Measurements from ENCODE around the gene FKBP5. TPM values are rescaled to one million over a fixed set of nuclear protein-coding genes. Genes with fewer than 3 reads are reported as not detected.
"Not testable (repeated sequence)": the region's sequence is repeated elsewhere in the genome, so short reads cannot be mapped to it uniquely, and the experiment has no call there.

FKBP5 gene
- total RNA-seq, 1 experiment from 2014 or later: 0.29 TPM

- no peak for DNase-seq (ENCODE audit: low read depth in 1 of 2, low spot score in 2 of 2)
- no peaks in the 10 kb centered on the region for H3K36me3 ChIP-seq
- no peak overlapping the region for H3K4me3 ChIP-seq
- no peaks in the 10 kb centered on the region for H3K9me3 ChIP-seq (replicated peaks)
- H3K4me1 ChIP-seq (replicated peaks): no peaks in the 10 kb centered on the region
- H3K27me3 ChIP-seq (replicated peaks): peaks cover 6% of the 10 kb centered on the region; the same call in 1 of the 2 replicates
- H3K27ac ChIP-seq: no peak overlapping the region
Measured at GRCh38 chr6:35580836-35581235, 107.9 kb downstream of the FKBP5 start.

- H3K9me3 ChIP-seq (replicated peaks): no peaks in the 10 kb centered on the region
- H3K4me3 ChIP-seq: no peak overlapping the region
- no peak for DNase-seq (ENCODE audit: low read depth in 1 of 2, low spot score in 2 of 2)
- no peaks in the 10 kb centered on the region for H3K36me3 ChIP-seq
- H3K4me1 ChIP-seq (replicated peaks): no peaks in the 10 kb centered on the region
- H3K27me3 ChIP-seq (replicated peaks): no peaks in the 10 kb centered on the region
- H3K27ac ChIP-seq: no peak overlapping the region
Measured at GRCh38 chr6:35576682-35577081, 112.0 kb downstream of the FKBP5 start.

GRCh38 chr6:35573495-35574110, 115.1 kb downstream of the FKBP5 start:
- no peak overlapping the region for H3K4me3 ChIP-seq
- H3K4me1 ChIP-seq (replicated peaks): no peaks in the 10 kb centered on the region
- no peaks in the 10 kb centered on the region for H3K36me3 ChIP-seq
- H3K9me3 ChIP-seq (replicated peaks): no peaks in the 10 kb centered on the region
- H3K27ac ChIP-seq: no peak overlapping the region
- DNase-seq (ENCODE audit: low read depth in 1 of 2, low spot score in 2 of 2): no peak
- H3K27me3 ChIP-seq (replicated peaks): no peaks in the 10 kb centered on the region

GRCh38 chr6:35570885-35571330, 117.8 kb downstream of the FKBP5 start:
- H3K9me3 ChIP-seq (replicated peaks); DNase-seq (ENCODE audit: low read depth in 1 of 2, low spot score in 2 of 2); H3K27me3 ChIP-seq (replicated peaks); H3K4me1 ChIP-seq (replicated peaks); H3K4me3 ChIP-seq; H3K27ac ChIP-seq; H3K36me3 ChIP-seq: not testable (repeated sequence)

- DNase-seq (ENCODE audit: low read depth in 1 of 2, low spot score in 2 of 2): no peak
- peaks cover 11% of the 10 kb centered on the region for H3K27me3 ChIP-seq (replicated peaks)
- H3K4me1 ChIP-seq (replicated peaks): no peaks in the 10 kb centered on the region
- H3K4me3 ChIP-seq: no peak overlapping the region
- H3K27ac ChIP-seq: no peak overlapping the region
- H3K9me3 ChIP-seq (replicated peaks): no peaks in the 10 kb centered on the region
- H3K36me3 ChIP-seq: no peaks in the 10 kb centered on the region
Measured at GRCh38 chr6:35569011-35569461, 119.7 kb downstream of the FKBP5 start.

GRCh38 chr6:35566794-35567193, 121.9 kb downstream of the FKBP5 start:
- no peak for DNase-seq (ENCODE audit: low read depth in 1 of 2, low spot score in 2 of 2)
- Histone ChIP-seq H3K4me3 (no peak overlapping the region), H3K9me3 (replicated peaks) (no peaks in the 10 kb centered on the region), H3K27ac (no peak overlapping the region), H3K36me3 (no peaks in the 10 kb centered on the region), H3K4me1 (replicated peaks) (no peaks in the 10 kb centered on the region), H3K27me3 (replicated peaks) (peaks cover 28% of the 10 kb centered on the region)

- Histone ChIP-seq H3K4me1 (replicated peaks) (no peaks in the 10 kb centered on the region), H3K27ac (no peak overlapping the region), H3K9me3 (replicated peaks) (no peaks in the 10 kb centered on the region), H3K36me3 (no peaks in the 10 kb centered on the region), H3K27me3 (replicated peaks) (peaks cover 38% of the 10 kb centered on the region), H3K4me3 (no peak overlapping the region)
- DNase-seq (ENCODE audit: low read depth in 1 of 2, low spot score in 2 of 2): no peak
Measured at GRCh38 chr6:35564733-35565132, 124.0 kb downstream of the FKBP5 start.

GRCh38 chr6:35562060-35562459, 126.7 kb downstream of the FKBP5 start:
- no peaks in the 10 kb centered on the region for H3K4me1 ChIP-seq (replicated peaks)
- no peak overlapping the region for H3K4me3 ChIP-seq
- peaks cover 42% of the 10 kb centered on the region for H3K27me3 ChIP-seq (replicated peaks)
- H3K9me3 ChIP-seq (replicated peaks): no peaks in the 10 kb centered on the region
- no peak for DNase-seq (ENCODE audit: low read depth in 1 of 2, low spot score in 2 of 2)
- H3K36me3 ChIP-seq: no peaks in the 10 kb centered on the region
- no peak overlapping the region for H3K27ac ChIP-seq

- Histone ChIP-seq H3K4me1 (replicated peaks) (no peaks in the 10 kb centered on the region), H3K27me3 (replicated peaks) (peaks cover 42% of the 10 kb centered on the region), H3K9me3 (replicated peaks) (no peaks in the 10 kb centered on the region), H3K27ac (no peak overlapping the region), H3K36me3 (no peaks in the 10 kb centered on the region), H3K4me3 (no peak overlapping the region)
- no peak for DNase-seq (ENCODE audit: low read depth in 1 of 2, low spot score in 2 of 2)
Measured at GRCh38 chr6:35561113-35561512, 127.6 kb downstream of the FKBP5 start.

- no peak overlapping the region for H3K27ac ChIP-seq
Measured at GRCh38 chr6:35558571-35558970, 130.1 kb downstream of the FKBP5 start.

GRCh38 chr6:35557239-35557638, 131.5 kb downstream of the FKBP5 start:
- Histone ChIP-seq H3K4me3 (no peak overlapping the region), H3K27ac (no peak overlapping the region), H3K36me3 (no peaks in the 10 kb centered on the region), H3K9me3 (replicated peaks) (no peaks in the 10 kb centered on the region), H3K27me3 (replicated peaks) (peaks cover 15% of the 10 kb centered on the region), H3K4me1 (replicated peaks) (no peaks in the 10 kb centered on the region)
- no peak for DNase-seq (ENCODE audit: low read depth in 1 of 2, low spot score in 2 of 2)

More at GRCh38 chr6:35558571-35558970, 130.1 kb downstream of the FKBP5 start:
- Histone ChIP-seq H3K27me3 (replicated peaks) (peaks cover 27% of the 10 kb centered on the region), H3K36me3 (no peaks in the 10 kb centered on the region), H3K4me1 (replicated peaks) (no peaks in the 10 kb centered on the region), H3K4me3 (no peak overlapping the region), H3K9me3 (replicated peaks) (no peaks in the 10 kb centered on the region)
- no peak for DNase-seq (ENCODE audit: low read depth in 1 of 2, low spot score in 2 of 2)

- H3K27me3 ChIP-seq (replicated peaks): peaks cover 5% of the 10 kb centered on the region; the same call in 1 of the 2 replicates
- H3K36me3 ChIP-seq: no peaks in the 10 kb centered on the region
- H3K4me3 ChIP-seq: no peak overlapping the region
- no peaks in the 10 kb centered on the region for H3K4me1 ChIP-seq (replicated peaks)
- H3K27ac ChIP-seq: no peak overlapping the region
- no peaks in the 10 kb centered on the region for H3K9me3 ChIP-seq (replicated peaks)
- DNase-seq (ENCODE audit: low read depth in 1 of 2, low spot score in 2 of 2): no peak
Measured at GRCh38 chr6:35554811-35555210, 133.9 kb downstream of the FKBP5 start.

GRCh38 chr6:35553315-35553714, 135.4 kb downstream of the FKBP5 start:
- DNase-seq (ENCODE audit: low read depth in 1 of 2, low spot score in 2 of 2): no peak

GRCh38 chr6:35552285-35552917, 136.3 kb downstream of the FKBP5 start:
- Histone ChIP-seq H3K4me1 (replicated peaks) (no peaks in the 10 kb centered on the region), H3K27ac (no peak overlapping the region), H3K4me3 (no peak overlapping the region), H3K9me3 (replicated peaks) (no peaks in the 10 kb centered on the region), H3K36me3 (no peaks in the 10 kb centered on the region), H3K27me3 (replicated peaks) (no peaks in the 10 kb centered on the region)
- DNase-seq (ENCODE audit: low read depth in 1 of 2, low spot score in 2 of 2): no peak

More at GRCh38 chr6:35553315-35553714, 135.4 kb downstream of the FKBP5 start:
- peaks cover 5% of the 10 kb centered on the region; the same call in 1 of the 2 replicates for H3K27me3 ChIP-seq (replicated peaks)
- H3K4me3 ChIP-seq: no peak overlapping the region
- no peaks in the 10 kb centered on the region for H3K4me1 ChIP-seq (replicated peaks)
- no peaks in the 10 kb centered on the region for H3K36me3 ChIP-seq
- no peak overlapping the region for H3K27ac ChIP-seq
- H3K9me3 ChIP-seq (replicated peaks): no peaks in the 10 kb centered on the region

Data from SJSA1 (cell line).